GM12891 (cell line): Measurements from ENCODE around the gene ST6GALNAC3.

Experiments
- PAX5 ChIP-seq: IDR thresholded peaks from 2 replicates; pipeline ENCODE4 v1.6.1; 2011; ENCODE audit warnings: low read length, moderate library complexity, mild to moderate bottlenecking; ENCODE audit not compliant: insufficient read depth, severe bottlenecking
- POLR2A ChIP-seq: IDR thresholded peaks from 2 replicates; pipeline ENCODE4 v1.6.1; 2011; ENCODE audit warnings: low read depth, low read length, control low read depth
- POLR2AphosphoS5 ChIP-seq: IDR thresholded peaks from 2 replicates; pipeline ENCODE4 v1.6.1; 2011; ENCODE audit warnings: low read depth, low read length, control low read depth
- SPI1 ChIP-seq: IDR thresholded peaks from 2 replicates; pipeline ENCODE4 v1.6.1; 2011; ENCODE audit warnings: low read depth, low read length, control low read depth
- TAF1 ChIP-seq: IDR thresholded peaks from 2 replicates; pipeline ENCODE4 v1.6.1; 2011; ENCODE audit warnings: low read depth, low read length, control low read depth

DNA sequence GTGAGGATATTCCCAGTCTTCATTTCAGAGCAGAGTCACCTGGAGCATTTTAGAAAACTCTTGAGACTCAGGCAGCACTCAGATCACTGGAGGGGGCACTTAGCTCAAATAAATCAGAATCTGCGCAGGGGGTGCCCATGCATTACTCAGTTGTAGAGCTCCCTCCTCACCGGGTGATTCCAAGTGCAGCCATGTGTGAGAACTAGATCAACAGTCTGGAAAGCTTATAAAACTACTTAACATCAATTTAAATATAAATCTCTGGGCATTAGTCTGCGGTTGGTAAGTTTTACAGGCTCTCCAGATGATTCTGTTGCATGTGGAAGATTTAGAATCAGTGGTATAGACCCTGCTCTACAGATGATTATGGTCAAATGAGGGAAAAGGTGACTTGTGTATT is 128.6 kb downstream of the ST6GALNAC3 start:
- TF ChIP-seq TAF1 (no peak), POLR2A (no peak), SPI1 (no peak), POLR2AphosphoS5 (no peak), PAX5 (no peak)
